ENCODE measurements around the gene ZNF215.
A peak's percentile ranks its signal among the peaks of the same experiment; 100 is the strongest.

Gene ZNF215

DNA sequence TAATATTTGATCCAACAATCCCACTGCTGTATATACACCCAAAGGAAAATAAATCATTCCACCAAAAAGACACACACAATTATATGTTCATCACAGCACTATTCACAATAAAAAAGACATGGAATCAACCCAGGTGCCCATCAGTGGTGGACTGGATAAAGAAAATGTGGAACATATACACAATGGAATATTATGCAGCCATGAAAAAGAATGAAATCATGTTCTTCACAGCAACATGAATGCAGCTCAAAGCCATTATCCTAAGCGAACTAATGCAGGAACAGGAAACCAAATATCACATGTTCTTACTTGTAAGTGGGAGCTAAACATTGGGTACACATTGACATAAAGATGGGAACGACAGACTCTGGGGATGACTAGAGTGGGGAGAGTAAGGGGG is 6.5 kb upstream of the ZNF215 start:
- TF ChIP-seq, protein P1, sequence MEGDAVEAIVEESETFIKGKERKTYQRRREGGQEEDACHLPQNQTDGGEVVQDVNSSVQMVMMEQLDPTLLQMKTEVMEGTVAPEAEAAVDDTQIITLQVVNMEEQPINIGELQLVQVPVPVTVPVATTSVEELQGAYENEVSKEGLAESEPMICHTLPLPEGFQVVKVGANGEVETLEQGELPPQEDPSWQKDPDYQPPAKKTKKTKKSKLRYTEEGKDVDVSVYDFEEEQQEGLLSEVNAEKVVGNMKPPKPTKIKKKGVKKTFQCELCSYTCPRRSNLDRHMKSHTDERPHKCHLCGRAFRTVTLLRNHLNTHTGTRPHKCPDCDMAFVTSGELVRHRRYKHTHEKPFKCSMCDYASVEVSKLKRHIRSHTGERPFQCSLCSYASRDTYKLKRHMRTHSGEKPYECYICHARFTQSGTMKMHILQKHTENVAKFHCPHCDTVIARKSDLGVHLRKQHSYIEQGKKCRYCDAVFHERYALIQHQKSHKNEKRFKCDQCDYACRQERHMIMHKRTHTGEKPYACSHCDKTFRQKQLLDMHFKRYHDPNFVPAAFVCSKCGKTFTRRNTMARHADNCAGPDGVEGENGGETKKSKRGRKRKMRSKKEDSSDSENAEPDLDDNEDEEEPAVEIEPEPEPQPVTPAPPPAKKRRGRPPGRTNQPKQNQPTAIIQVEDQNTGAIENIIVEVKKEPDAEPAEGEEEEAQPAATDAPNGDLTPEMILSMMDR (IDR thresholded peaks at IDR 0.05; ENCODE audit: low read depth, low read length) = no peak
- no peak for DNase-seq (ENCODE audit: low read depth in 2 of 2)
- no peak overlapping the region for H3K4me3 ChIP-seq (replicated peaks in 1 of 2; ENCODE audit: low read depth in 2 of 2, low read length in 2 of 2)

DNA sequence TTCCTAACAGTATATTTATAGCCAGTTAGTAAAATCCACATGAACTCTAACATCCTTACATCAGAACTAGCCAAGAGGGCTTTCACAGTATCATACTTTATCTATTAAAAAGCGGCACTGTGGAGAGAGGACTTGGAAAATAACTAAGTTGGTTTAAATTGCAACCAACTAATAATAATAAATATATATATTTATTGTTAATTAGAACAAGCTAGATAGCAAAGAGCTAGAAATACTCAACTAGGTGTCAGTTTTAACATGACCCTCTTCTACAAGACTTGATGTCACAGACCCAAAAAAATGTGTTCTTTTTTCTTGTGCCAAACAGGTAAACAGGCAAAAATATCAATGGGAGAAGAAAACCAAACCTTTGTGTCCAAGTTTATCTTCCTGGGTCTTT is 5.5 kb upstream of the ZNF215 start, which contains the start of gene OR2D3:
OR2D3 (plus strand) TSS at position 301 of the 400 bp plus-strand sequence; CDS start at position 301, 0 bp downstream.
- TF ChIP-seq, protein P1 (IDR thresholded peaks at IDR 0.05; ENCODE audit: low read depth, low read length) = no peak
- no peak for DNase-seq (ENCODE audit: low read depth in 2 of 2)
- no peak within 1 kb of the TSS for H3K4me3 ChIP-seq (replicated peaks in 1 of 2; ENCODE audit: low read depth in 2 of 2, low read length in 2 of 2)

DNA sequence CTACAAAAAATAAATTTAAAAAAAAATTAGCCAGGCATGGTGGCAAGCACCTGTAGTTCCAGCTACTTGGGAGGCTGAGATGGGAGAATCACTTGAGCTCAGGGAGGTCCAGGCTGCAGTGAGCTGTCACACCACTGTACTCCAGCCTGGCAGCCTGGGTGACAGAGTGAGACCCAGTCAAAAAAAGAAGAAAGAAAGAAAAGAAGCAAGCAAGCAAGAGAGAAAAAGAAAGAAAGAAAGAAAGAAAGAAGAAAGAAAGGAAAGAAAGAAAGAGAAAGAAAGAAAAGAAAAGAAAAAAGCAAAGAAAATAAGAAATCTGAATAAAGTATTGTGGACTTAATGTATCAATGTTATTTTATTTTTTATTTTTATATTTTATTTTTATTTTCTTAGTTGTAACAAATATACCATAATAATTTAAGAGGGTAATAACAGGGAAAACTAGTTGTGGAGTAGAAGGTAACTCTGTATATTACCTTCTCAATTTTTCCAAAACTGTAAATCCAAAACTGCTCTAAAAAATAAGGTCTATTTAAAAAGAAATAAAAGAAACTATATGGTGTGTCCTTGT is 1.1 kb upstream of the ZNF215 start:
- no peak for DNase-seq (ENCODE audit: low read depth in 2 of 2)
- H3K4me3 ChIP-seq (replicated peaks in 1 of 2; ENCODE audit: low read depth in 2 of 2, low read length in 2 of 2) = no peak overlapping the region
- TF ChIP-seq, protein P1 (IDR thresholded peaks at IDR 0.05; ENCODE audit: low read depth, low read length) = no peak

DNA sequence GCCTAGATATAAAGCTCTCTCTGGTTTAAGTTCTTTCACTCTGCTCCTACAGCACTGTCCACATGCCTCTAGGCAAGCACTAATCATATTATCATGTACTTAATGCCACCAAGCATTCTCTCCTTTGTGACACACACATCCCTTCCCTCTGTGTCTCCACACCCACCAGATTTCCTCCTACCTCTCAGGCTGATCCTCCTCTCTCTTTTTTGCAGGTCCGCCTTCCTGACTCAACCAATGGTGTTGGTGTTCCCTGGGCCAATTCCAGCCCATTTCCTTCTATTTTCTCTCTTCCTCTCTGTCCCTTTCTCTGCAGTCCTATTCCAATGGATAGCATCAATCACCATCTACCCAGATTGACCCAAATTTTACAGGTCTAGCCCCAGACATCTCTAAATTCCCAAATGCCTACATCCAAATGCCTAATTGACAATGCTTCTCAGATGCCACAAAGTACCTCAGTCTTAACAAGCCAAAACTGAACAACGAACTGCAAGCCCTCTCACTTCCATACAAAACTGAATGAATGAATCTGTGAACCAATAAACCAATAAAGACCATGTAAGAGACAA is 504 bp upstream of the ZNF215 start:
- H3K4me3 ChIP-seq (replicated peaks in 1 of 2; ENCODE audit: low read depth in 2 of 2, low read length in 2 of 2) = peak overlapping the region; percentile 93
- DNase-seq (ENCODE audit: low read depth in 2 of 2) = peak; percentile 19 to 52
- TF ChIP-seq, protein P1 (IDR thresholded peaks at IDR 0.05; ENCODE audit: low read depth, low read length) = no peak

DNA sequence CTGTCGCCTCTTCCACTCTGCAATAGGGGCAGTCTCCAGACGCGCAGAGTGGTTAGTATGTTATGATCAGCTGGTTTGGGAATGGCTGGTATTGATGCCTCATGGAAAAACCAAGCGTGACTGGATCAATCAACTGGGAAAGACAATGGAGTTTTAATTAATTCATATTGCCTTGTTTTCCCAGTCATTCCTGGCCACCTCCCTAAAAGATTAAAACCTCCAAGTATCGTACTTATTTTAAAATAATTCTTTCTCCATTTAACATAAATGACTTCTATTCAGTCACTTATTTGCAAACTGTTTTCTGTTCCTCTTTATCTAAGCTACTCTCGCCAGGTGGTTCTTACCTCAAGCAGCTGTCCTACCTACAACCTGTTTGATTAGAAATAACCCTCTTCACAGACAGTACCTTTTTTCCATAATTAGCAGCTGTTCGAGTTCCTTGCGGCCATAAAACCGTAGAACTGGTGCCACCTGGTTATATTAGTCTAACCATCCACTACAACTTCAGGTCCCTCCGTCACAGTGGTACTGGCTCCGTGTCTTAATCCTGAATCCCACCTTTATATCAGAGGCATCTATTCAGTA is 898 bp downstream of the ZNF215 start:
- TF ChIP-seq, protein P1 (IDR thresholded peaks at IDR 0.05; ENCODE audit: low read depth, low read length) = no peak
- no peak for DNase-seq (ENCODE audit: low read depth in 2 of 2)
- H3K4me3 ChIP-seq (replicated peaks in 1 of 2; ENCODE audit: low read depth in 2 of 2, low read length in 2 of 2) = peak overlapping the region; percentile 93

DNA sequence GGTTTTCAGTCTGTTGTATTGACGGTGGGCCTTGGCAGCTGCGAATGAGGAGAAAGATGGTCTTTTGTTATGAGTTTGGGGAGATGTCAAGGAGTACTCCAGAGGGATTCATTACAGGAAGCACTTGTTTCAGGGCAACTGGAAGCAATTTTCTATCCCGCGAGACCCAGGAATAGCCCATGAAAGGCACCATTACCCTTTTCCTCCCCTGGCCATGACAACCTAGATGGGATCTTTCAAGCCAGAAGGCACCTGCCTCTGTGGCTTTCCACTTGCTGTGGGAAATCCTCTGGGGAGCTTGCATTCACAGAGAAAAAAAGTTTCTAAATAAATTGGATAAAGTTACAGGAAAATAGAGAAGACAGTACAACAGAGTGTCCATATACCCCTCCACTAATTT is 2.7 kb downstream of the ZNF215 start:
- TF ChIP-seq, protein P1 (IDR thresholded peaks at IDR 0.05; ENCODE audit: low read depth, low read length) = no peak
- no peak overlapping the region for H3K4me3 ChIP-seq (replicated peaks in 1 of 2; ENCODE audit: low read depth in 2 of 2, low read length in 2 of 2)
- DNase-seq (ENCODE audit: low read depth in 2 of 2) = no peak
